Measurements from ENCODE around the gene TEAD4.

The TEAD4 gene

DNA sequence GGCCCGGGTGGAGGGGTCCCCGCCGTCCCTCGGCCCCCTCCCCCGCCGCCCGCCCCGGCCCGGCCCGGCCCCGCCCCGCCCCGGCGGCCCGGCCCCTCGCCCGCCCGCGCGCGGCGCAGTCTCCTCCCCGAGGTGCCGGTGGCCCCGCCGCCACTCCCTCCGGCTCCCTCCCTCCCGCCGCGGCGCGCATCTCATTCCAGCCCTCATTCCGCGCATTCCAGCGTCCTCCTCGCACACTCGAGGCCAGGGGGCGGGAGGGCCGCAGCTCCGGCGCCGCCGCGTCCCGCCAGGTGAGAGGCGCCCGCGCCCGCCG lies at the start of gene TEAD4:
Gene TEAD4, plus strand, starts transcription at position 206 of the 313 bp plus-strand sequence.
- DNase-seq (ENCODE audit: low read depth), result peak; percentile 23
- TF ChIP-seq, protein P1, sequence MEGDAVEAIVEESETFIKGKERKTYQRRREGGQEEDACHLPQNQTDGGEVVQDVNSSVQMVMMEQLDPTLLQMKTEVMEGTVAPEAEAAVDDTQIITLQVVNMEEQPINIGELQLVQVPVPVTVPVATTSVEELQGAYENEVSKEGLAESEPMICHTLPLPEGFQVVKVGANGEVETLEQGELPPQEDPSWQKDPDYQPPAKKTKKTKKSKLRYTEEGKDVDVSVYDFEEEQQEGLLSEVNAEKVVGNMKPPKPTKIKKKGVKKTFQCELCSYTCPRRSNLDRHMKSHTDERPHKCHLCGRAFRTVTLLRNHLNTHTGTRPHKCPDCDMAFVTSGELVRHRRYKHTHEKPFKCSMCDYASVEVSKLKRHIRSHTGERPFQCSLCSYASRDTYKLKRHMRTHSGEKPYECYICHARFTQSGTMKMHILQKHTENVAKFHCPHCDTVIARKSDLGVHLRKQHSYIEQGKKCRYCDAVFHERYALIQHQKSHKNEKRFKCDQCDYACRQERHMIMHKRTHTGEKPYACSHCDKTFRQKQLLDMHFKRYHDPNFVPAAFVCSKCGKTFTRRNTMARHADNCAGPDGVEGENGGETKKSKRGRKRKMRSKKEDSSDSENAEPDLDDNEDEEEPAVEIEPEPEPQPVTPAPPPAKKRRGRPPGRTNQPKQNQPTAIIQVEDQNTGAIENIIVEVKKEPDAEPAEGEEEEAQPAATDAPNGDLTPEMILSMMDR (IDR thresholded peaks at IDR 0.05; ENCODE audit: insufficient read depth, low read depth, low read length, missing control alignments), result no peak
- peak within 1 kb of the TSS; percentile 67 for H3K4me3 ChIP-seq (ENCODE audit: low read depth, low read length)

DNA sequence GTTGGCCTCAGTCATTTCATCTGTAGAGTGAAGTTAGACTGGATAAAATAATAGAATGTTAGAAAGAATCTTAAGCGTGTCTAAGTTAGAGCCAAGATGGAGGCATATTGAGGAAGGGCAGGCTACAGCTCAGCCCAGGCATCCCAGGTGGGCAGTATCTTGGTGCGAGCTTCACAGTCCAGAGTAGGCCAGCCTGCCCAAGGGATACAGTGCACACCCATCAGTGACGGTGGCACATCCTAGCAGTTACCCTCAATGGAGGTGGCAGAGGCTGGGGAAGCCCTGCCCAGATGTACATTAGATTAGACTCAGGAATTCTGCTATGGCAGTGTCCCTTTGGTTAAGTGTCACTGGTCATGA lies 47.0 kb upstream of the TEAD4 start:
- no peak overlapping the region for H3K4me3 ChIP-seq (ENCODE audit: low read depth, low read length)
- TF ChIP-seq, protein P1 (IDR thresholded peaks at IDR 0.05; ENCODE audit: insufficient read depth, low read depth, low read length, missing control alignments), result no peak
- DNase-seq (ENCODE audit: low read depth), result no peak

DNA sequence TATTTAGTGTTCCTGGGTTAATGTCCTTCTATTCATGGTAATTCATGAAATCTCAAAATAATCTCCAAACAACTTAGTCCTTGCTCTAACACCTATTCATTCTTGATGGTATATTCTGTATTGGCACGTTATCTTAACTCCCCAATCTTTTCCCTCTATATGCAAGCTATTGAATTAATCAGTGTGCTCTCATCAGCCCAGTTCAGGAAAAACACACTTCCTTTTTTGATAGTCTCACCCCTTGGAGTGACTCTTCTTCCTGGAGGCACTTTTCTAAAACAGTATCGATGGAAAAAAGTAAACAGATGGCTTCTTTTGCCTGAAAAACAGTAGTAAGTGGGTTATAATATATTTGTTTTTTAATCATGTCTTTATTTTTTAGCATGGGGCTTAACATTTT lies 39.9 kb upstream of the TEAD4 start:
- TF ChIP-seq, protein P1 (IDR thresholded peaks at IDR 0.05; ENCODE audit: insufficient read depth, low read depth, low read length, missing control alignments), result no peak
- DNase-seq (ENCODE audit: low read depth), result no peak

DNA sequence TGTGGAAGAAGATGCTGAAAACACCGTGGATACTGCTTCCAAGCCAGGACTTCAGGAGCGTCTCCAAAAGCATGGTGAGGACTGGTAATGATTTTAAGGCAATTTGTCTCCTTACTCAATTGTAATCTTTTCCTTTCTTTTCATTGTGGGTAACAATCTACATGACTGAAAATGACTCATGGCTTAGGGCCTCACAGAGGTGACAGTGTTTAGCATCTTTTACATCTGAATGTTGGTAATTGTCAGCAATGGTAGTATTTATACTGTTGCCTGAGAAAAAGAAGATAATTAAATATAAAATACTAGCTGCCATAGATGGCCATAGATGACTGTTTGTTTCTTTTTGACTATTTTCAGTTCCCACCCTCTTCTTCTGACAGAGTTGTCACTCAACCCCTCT lies 36.9 kb upstream of the TEAD4 start:
- H3K4me3 ChIP-seq (ENCODE audit: low read depth, low read length), result no peak overlapping the region
- DNase-seq (ENCODE audit: low read depth), result no peak
- TF ChIP-seq, protein P1 (IDR thresholded peaks at IDR 0.05; ENCODE audit: insufficient read depth, low read depth, low read length, missing control alignments), result no peak

More for the DNA sequence above, 39.9 kb upstream of the TEAD4 start:
- H3K4me3 ChIP-seq (ENCODE audit: low read depth, low read length), result no peak overlapping the region

DNA sequence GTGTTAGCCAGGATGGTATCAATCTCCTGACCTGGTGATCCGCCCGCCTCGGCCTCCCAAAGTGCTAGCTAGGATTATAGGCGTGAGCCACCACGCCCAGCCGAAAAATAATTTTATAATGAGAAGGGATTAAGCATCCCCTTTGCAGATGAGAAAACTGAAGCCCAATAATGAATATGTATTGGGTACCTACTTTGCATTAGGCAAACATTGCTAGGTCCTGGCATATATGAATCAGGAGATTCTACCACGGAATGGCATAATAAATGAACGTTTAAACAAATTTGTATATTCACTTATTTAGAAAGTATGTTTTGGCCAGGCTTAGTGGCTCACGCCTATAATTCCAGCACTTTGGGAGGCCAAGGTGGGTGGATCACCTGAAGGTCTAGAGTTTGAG lies 36.1 kb upstream of the TEAD4 start:
- no peak overlapping the region for H3K4me3 ChIP-seq (ENCODE audit: low read depth, low read length)
- DNase-seq (ENCODE audit: low read depth), result no peak
- TF ChIP-seq, protein P1 (IDR thresholded peaks at IDR 0.05; ENCODE audit: insufficient read depth, low read depth, low read length, missing control alignments), result no peak

DNA sequence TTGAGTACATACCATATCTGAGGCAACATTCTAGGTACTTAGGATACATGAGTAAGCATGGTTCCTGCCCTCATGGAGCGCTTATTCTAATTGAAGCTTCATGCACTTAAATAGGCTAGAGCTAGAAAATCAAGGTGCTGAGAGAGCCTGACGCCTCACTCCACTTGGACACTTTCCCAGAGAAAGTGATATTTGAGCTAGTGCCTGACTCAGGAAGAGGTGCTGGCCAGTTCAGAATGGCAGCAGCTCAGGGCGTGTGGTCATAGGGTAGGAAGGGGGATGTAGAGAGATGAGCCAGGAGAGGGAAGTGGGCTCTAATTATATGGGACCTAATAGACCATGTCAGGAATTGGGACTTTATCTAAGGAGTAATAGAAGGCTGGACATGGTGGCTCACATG lies 35.2 kb upstream of the TEAD4 start:
- no peak for DNase-seq (ENCODE audit: low read depth)
- H3K4me3 ChIP-seq (ENCODE audit: low read depth, low read length), result no peak overlapping the region
- TF ChIP-seq, protein P1 (IDR thresholded peaks at IDR 0.05; ENCODE audit: insufficient read depth, low read depth, low read length, missing control alignments), result no peak

DNA sequence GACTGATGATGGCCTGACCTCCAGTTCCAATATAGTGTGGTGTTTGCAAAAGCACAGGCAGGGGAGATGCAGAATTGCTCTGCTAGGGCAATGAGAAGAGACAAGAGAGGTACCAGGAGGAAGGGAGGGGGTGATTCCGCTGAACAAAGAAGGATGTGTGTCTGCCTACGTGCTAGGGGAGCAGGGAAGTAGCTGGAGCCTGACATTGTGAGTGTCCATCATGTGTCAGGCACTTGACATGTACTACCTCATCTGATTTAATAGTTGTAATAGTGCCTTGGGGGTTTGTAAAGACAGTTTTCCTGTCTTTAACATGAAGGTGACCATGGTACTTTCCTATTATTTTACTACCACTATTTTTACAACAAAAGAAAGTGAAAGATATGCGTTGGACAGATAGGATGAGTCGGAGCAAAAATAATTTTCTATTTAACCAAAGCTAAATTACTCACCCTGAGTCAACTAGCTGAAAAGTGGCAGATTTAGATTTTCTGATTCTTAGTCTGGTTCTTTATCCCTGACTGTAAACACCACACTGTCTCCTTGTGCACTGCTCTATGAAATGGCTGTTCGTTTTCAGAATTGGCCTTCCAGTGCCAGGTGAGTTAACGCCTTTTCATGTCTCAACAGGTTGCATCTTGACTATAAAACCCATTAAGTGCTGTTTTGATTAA lies 33.7 kb upstream of the TEAD4 start:
- no peak overlapping the region for H3K4me3 ChIP-seq (ENCODE audit: low read depth, low read length)
- peak; percentile 35 for DNase-seq (ENCODE audit: low read depth)
- TF ChIP-seq, protein P1 (IDR thresholded peaks at IDR 0.05; ENCODE audit: insufficient read depth, low read depth, low read length, missing control alignments), result no peak
